ENCODE results near the gene PPP1R13B.

Gene PPP1R13B

GRCh38 chr14:103773521-103773920 lies 73.9 kb downstream of the PPP1R13B start:
- no peak for DNase-seq

GRCh38 chr14:103772078-103772712 lies 75.2 kb downstream of the PPP1R13B start:
- DNase-seq: no peak

GRCh38 chr14:103770902-103771301 lies 76.5 kb downstream of the PPP1R13B start:
- no peak for DNase-seq

- DNase-seq: no peak
Measured at GRCh38 chr14:103770500-103770899, 76.9 kb downstream of the PPP1R13B start.

GRCh38 chr14:103767336-103767894 lies 80.0 kb downstream of the PPP1R13B start:
- no peak for DNase-seq

- DNase-seq: no peak
Measured at GRCh38 chr14:103765526-103765925, 81.8 kb downstream of the PPP1R13B start.

- no peak for DNase-seq
Measured at GRCh38 chr14:103763730-103764488, 83.5 kb downstream of the PPP1R13B start.

GRCh38 chr14:103762541-103762940 lies 84.8 kb downstream of the PPP1R13B start:
- DNase-seq: no peak

- DNase-seq: no peak
Measured at GRCh38 chr14:103762036-103762435, 85.3 kb downstream of the PPP1R13B start.

GRCh38 chr14:103758059-103758776 lies 89.2 kb downstream of the PPP1R13B start:
- no peak for DNase-seq

GRCh38 chr14:103755060-103755459 lies 92.3 kb downstream of the PPP1R13B start:
- DNase-seq: no peak

GRCh38 chr14:103753774-103754173 lies 93.6 kb downstream of the PPP1R13B start:
- no peak for DNase-seq

- DNase-seq: no peak
Measured at GRCh38 chr14:103749860-103750259, 97.5 kb downstream of the PPP1R13B start.

- no peak for DNase-seq
Measured at GRCh38 chr14:103749452-103749851, 97.9 kb downstream of the PPP1R13B start.

GRCh38 chr14:103748534-103748857 lies 98.9 kb downstream of the PPP1R13B start:
- DNase-seq: no peak

- no peak for DNase-seq
Measured at GRCh38 chr14:103746701-103747100, 100.7 kb downstream of the PPP1R13B start.

- no peak for DNase-seq
Measured at GRCh38 chr14:103745424-103745823, 102.0 kb downstream of the PPP1R13B start.

GRCh38 chr14:103744621-103745395 lies 102.6 kb downstream of the PPP1R13B start:
- no peak for DNase-seq

- DNase-seq: no peak
Measured at GRCh38 chr14:103743691-103744090, 103.7 kb downstream of the PPP1R13B start.

- DNase-seq: no peak
Measured at GRCh38 chr14:103742499-103743255, 104.7 kb downstream of the PPP1R13B start.

- no peak for DNase-seq
Measured at GRCh38 chr14:103741876-103742275, 105.5 kb downstream of the PPP1R13B start.

All from DMS 273 treated with DMSO at 0.1 percent for 48 hours (cell line).